HG03565 (cell line): ENCODE measurements around the gene KPNA1.
A peak's percentile ranks its signal among the peaks of the same experiment; 100 is the strongest.
"Not testable (repeated sequence)": the region's sequence is repeated elsewhere in the genome, so short reads cannot be mapped to it uniquely, and the experiment has no call there.

Experiments used
- ATAC-seq: cut with Tn5 transposase; IDR thresholded peaks from one replicate; pipeline ENCODE4 v1.9.1; 2021; ENCODE audit warnings: mild to moderate bottlenecking, moderate library complexity; ENCODE audit not compliant: unreplicated experiment

Gene KPNA1

DNA sequence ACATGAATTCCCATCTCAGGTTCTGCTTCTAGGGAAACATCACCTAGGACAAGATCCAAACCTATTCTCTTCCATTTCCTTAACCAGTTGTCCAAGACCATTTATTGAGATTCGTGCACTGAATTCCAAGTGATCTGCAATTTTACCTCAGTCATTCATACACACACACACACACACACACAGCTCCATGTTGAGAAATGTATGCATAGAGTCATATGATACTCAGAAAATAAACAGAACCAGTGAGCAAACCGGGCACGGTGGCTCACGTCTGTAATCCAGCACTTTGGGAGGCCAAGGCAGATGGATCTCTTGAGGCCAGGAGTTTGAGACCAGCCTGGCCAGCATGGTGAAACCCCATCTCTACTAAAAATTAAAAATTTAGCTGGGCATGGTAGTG is 6.1 kb upstream of the KPNA1 start:
- ATAC-seq, result no peak

DNA sequence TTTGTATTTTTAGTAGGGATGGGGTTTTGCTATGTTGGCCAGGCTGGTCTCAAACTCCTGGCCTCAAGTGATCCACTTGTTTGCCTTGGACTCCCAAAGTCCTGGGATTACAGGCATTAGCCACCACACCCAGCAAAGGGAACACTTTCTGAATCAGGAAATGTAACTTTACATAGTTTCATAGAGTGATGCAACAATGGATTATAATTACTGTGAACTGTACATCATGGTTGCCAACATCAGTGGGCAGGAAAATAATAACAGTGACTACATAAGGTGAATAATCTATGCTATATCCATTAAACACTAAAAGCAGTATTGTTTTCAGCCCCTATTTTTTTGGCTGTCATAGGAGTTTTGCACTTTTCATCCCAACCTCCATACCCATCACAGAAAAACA is 5.0 kb upstream of the KPNA1 start:
- ATAC-seq, result no peak

DNA sequence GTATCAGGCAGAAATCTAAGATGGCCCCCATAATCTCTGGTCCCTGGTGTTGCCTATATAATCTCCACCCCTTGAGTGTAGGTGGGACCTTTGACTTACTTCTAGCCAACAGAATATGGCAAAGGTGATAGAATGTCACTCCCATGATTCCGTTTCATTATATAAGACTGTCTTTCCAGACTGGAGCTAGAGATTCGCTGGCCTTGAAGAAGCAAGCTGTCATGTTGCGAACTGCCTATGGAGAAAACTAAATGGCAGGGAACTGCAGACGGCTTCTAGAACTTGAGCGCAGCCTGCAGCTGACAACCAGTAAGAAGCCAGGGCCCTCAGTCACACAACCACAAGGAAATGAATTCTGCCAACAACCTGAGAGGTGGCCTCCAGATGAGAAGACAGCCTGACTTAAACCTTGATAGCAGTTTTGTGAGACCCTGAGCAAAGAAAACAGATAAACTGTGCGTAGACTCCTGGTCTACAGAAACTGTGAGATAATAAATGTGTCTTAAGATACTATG is 2.2 kb upstream of the KPNA1 start:
- no peak for ATAC-seq

DNA sequence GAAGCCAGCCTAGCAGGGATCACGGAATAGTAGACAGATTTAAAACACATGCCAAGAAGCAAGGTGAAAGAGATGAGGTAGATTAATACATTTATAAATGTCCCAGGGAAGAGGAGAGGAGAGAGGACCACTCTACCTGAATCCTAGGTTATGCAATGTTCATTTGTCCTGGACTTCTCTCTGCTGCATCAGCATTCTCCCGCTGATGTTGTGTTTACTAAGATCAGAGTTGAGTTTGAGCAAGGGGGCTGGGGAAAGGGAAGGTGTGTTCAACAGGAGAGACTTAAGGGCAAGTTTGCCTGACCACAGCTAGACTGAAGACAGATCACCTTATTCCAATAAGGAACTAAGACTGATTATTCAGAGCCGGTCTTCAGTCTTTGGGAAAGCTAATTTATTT is 1.1 kb upstream of the KPNA1 start:
- no peak for ATAC-seq

DNA sequence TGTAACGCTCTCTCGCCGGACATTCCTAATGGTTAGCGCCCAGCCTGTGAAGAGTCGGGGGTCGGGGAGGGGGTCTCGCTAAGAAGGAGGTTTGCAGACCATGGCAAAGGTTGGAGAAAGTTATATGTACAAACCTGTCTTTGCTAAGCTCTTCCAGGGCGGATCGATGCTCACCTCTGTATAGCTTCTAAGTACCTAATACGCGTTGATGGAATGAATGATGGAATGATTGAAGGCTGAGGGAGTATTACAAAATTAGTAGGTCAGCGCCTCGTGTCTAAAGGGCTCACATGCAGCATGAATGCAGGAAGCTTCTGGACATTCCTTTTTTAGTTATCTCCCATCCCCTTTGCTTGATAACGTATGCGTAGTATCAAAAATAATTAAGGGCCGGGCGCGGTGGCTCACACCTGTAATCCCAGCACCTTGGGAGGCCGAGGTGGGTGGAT is 305 bp upstream of the KPNA1 start:
- no peak for ATAC-seq

DNA sequence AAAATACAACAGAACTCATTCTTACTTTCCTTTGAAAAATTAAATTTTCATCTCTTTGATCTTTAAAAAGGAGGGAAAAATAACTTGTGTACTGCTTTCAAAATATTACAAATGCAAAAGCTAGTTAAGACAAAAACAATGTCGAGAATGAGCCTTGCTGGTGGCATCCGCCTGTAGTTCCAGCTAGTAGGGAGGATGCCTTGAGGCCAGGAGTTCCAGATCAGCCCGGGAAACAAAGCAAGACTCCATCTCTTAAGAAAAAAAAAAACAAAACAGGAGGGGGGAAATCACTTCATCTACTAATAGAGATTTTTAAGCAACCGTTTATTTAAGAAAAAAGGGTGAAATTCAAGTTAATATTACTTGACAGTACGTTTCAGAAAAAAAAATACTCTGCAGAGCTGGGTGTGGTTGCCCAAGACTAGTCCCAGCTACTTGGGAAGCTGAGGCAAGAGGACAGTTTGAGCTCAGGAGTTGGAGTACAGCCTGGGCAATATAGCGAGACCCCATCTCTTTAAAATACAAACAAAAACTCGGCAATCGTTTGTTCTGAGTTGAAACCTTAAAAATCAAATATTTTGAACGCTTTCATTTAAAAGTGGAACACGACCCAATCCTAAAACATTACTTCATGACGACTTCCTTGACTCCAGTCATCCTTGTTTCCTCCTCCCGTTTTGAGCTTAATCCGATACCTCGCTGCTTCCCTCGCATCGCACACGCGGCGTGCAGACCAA is 1.2 kb downstream of the KPNA1 start:
- ATAC-seq, result peak; percentile 7

DNA sequence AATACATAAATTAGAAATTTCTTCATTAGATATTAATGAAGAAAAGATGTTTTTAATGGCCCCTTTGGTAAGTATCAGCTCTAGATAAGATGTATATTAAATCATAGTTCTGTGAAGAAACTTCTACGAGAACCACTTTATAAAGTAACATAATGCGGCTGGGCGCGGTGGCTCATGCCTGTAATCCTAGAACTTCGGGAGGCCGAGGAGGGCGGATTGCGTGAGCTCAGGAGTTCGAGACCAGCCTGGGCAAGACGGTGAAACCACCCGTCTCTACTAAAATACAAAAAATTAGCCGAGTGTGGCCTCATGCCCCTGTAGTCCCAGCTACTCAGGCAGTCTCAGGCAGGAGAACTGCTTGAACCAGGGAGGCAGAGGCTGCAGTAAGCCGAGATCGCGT is 2.5 kb downstream of the KPNA1 start:
- ATAC-seq, result no peak

DNA sequence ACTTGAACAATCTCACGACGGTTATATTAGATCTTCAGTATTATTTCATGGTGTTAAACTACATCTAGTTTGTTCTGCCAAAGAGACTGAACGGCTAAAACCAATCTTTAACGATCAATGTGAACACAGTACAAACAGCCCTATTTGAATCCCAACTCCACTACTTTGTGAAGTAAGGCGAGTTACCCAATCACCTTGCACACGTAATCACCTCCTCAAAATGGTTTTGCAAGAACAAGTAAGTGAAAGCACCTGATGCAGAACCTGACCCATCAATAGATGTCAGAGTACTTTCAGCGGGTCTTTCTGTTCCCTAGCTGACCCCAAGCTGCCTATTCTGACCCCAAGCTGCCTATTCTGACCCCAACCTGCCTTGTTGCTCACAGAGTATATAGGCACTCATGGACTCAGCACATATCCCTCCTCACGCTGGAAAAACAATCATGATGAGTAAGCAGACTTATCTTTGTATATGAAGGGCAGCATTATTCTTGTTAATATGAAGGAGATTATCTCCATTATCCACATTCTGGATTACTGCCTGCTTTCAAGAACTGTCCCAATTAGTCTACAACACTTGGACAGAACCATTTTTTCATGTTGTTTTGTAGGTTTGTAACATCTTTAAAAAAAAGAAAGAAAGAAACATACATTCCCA is 3.7 kb downstream of the KPNA1 start:
- ATAC-seq, result no peak

DNA sequence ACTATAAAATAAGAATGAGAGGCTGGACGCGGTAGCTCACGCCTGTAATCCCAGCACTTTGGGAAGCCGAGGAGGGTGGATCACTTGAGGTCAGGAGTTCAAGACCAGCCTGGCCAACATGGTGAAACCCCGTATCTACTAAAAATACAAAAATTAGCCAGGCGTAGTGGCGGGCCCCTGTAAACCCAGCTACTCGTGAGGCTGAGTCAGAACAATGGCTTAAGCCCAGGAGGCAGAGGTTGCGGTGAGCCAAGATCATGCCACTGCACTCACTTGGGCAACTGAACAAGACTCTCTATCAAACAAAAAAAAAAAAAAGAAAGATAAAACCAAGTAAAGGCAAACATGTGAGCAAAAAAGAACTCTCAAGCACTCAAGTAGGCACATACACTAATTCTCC is 5.8 kb downstream of the KPNA1 start:
- not testable (repeated sequence) for ATAC-seq

- no peak for ATAC-seq
Observed at GRCh38 chr3:122508135-122508914, 6.4 kb downstream of the KPNA1 start.

DNA sequence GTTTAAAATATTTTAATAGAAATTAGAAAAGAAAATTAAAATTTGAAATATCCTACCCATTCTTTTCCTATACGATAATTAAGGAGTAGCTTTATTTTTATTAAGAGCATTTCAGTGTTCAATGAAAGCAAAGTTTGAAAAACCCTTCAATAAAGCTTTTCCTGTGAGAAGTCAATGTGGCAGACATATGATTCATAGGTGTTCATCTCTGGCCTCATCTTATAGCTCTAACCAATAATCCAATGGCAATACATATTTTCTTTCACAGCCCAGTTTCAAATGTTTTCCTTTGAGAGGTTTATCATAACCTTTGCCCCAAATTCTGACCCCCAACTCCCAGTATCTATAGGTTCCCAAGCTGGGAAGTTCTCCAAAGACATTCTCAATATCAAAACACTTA is 8.3 kb downstream of the KPNA1 start:
- ATAC-seq, result no peak

- no peak for ATAC-seq
Observed at GRCh38 chr3:122505676-122506075, 9.1 kb downstream of the KPNA1 start.

- ATAC-seq, result no peak
Observed at GRCh38 chr3:122502941-122503340, 11.8 kb downstream of the KPNA1 start.

DNA sequence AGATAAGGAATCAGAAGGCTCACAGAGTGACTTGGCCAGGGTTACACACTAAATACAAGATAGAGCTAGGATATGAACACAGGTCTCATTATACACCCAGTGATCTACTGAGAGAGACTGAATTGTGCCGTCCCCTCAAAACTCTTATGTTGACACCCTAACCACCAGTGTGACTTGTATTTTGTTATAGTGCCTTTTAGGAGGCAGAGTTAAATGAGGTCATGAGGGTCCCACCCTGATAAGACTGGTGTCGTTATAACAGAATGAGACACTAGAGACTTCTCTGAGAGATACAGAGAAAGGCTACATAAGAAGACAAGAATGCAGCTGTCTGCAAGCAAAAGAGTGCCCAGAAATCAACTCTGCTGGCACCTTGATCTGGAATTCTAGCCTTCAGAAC is 12.6 kb downstream of the KPNA1 start:
- no peak for ATAC-seq

- not testable (repeated sequence) for ATAC-seq
Observed at GRCh38 chr3:122500964-122501363, 13.8 kb downstream of the KPNA1 start.

DNA sequence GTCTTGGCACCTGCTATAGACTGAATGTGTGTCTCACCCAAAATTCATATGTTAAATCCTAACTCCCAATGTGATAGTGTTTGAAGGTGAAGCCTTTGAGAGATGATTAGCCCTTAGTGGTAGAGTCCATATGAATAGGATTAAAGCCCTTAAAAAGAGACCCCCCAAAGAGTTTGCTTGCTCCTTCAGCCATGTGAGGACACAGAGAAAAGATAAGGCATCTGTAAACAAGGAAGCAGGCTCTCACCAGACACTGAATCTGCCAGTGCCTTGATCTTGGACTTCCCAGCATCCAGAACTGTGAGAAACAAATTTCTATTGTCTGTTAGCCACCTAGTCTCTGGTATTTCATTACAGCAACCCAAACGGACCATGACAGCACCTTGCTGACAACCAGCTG is 16.6 kb downstream of the KPNA1 start:
- ATAC-seq, result no peak

GRCh38 chr3:122497425-122497824 is 17.3 kb downstream of the KPNA1 start:
- ATAC-seq, result peak; percentile 77

- ATAC-seq, result no peak
Observed at GRCh38 chr3:122496508-122496907, 18.2 kb downstream of the KPNA1 start.

- ATAC-seq, result no peak
Observed at GRCh38 chr3:122493296-122493695, 21.4 kb downstream of the KPNA1 start.

- no peak for ATAC-seq
Observed at GRCh38 chr3:122488262-122488973, 26.3 kb downstream of the KPNA1 start.

DNA sequence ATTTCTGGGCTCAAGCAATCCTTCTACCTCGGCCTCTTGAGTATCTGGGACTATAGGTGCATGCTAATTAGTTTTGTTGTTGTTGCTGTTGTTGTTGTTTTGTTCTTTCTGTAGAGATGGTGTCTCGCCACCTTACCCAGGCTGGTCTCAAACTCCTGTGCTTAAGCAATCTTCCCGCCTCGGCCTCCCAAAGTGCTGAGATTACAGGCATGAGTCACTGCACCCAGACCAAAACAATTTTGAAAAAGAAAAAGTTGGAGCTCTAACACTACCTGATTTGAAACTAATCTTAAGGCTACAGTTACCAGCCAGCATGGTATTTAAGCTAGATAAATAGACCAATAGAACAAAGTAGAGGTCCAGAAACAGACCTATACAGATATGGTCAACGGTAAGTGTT is 29.8 kb downstream of the KPNA1 start:
- no peak for ATAC-seq
